ENCODE results near the gene MARF1.

- no peak for TF ChIP-seq CTCF (IDR thresholded peaks at IDR 0.05; ENCODE audit: borderline replicate concordance, extremely low read depth, low read length, poor library complexity, severe bottlenecking)
- TF ChIP-seq EZH2 (IDR thresholded peaks at IDR 0.05; ENCODE audit: borderline replicate concordance, low read depth, low read length, severe bottlenecking): no peak
Measured at GRCh38 chr16:15592324-15592723, 50.6 kb downstream of the MARF1 start.
